ENCODE results near the gene LGR6. TPM values are rescaled to one million over a fixed set of nuclear protein-coding genes. Genes with fewer than 3 reads are reported as not detected.

The LGR6 gene
- total and polyA plus RNA-seq, 2 of the 8 experiments (the other 6 are each of a cell fraction or from before 2014, with no cell fraction given) = 0.50 to 1.0 TPM

DNA sequence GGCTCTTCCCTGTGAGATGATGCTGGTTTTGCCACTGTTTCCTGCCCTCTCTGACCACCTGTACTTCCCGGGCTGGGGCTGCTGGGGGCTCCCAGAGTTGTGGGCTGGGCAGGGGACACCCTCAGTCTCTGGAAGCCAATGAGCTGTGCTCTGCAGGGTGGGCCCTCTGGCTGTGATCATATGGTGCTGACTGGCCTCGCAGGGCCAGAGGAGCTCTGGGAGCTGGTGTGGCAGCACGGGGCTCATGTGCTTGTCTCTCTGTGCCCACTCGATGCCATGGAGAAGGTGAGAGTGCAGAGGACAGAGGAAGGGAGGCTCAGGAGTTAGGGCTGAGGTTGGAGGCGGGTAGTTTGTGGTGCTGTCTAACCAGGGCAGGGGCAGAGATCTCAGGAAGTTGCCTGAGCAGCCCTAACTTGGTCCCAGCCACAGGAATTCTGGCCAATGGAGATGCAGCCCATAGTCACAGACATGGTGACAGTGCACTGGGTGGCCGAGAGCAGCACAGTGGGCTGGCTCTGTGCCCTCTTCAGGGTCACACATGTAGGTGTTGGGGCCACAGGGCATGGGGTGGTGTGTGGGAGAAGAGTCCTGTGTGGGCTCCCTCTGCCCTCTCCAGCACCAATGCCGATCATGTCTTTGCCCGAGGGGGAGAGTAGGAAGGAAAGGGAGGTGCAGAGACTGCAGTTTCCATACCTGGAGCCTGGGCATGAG, 5.7 kb upstream of the LGR6 start:
- DNase-seq (ENCODE audit: low read depth in 1 of 2, low spot score in 2 of 2) = no peak
- Histone ChIP-seq H3K4ac (replicated peaks; ENCODE audit: insufficient read length, low read depth, low read length) (no peak overlapping the region), H3K23ac (ENCODE audit: insufficient read length) (no peak overlapping the region), H2BK15ac (ENCODE audit: low read length) (no peak overlapping the region), H3K14ac (ENCODE audit: insufficient read length) (no peak overlapping the region), H3K9ac (replicated peaks in 1 of 4; ENCODE audit: extremely low read depth in 1 of 4, low read depth in 3 of 4, low read length in 3 of 4) (no peak overlapping the region; a peak in 1 of 7 replicates), H4K91ac (replicated peaks; ENCODE audit: insufficient read length, low read length) (no peak overlapping the region), H4K5ac (ENCODE audit: insufficient read length, low read depth, low read length) (no peak overlapping the region), H2BK12ac (ENCODE audit: low read depth, low read length) (no peak overlapping the region), H3K56ac (replicated peaks; ENCODE audit: insufficient read length, low read depth, low read length) (no peak overlapping the region), H3K18ac (ENCODE audit: extremely low read depth, low read length) (no peak overlapping the region), H2BK20ac (ENCODE audit: low read length) (no peak overlapping the region), H4K8ac (ENCODE audit: extremely low read depth, insufficient read depth, low read length) (no peak overlapping the region; the same call in 1 of the 2 replicates), H2BK5ac (ENCODE audit: low read depth, low read length) (no peak overlapping the region), H3K79me2 (ENCODE audit: control insufficient read depth in 1 of 2, insufficient read depth in 2 of 2, low read length in 2 of 2) (no peaks in the 10 kb centered on the region), H2AFZ (ENCODE audit: low read length) (no peak overlapping the region), H3K4me3 (ENCODE audit: extremely low read depth in 1 of 4, insufficient read depth in 2 of 4, low read depth in 3 of 4, low read length in 4 of 4) (no peak overlapping the region), H3K36me3 (ENCODE audit: control insufficient read depth in 2 of 4, insufficient read depth in 4 of 4, low read length in 3 of 4) (no peaks in the 10 kb centered on the region), H3K23me2 (ENCODE audit: low read depth, low read length) (no peaks in the 10 kb centered on the region; the same call in 1 of the 2 replicates), H3K4me1 (replicated peaks in 1 of 4; ENCODE audit: control insufficient read depth in 3 of 4, insufficient read depth in 4 of 4, low read length in 3 of 4) (peaks cover 0 to 6% (median 4%) of the 10 kb centered on the region in 4 experiments; a peak in 5 of 7 replicates), H3K9me3 (ENCODE audit: insufficient read depth in 2 of 2, low read depth in 1 of 2, low read length in 1 of 2) (no peaks in the 10 kb centered on the region), H3K27ac (ENCODE audit: low read depth, low read length) (no peak overlapping the region), H3K27me3 (replicated peaks in 1 of 4; ENCODE audit: control insufficient read depth in 3 of 4, extremely low read depth in 1 of 4, insufficient read depth in 3 of 4, low read length in 3 of 4) (peaks cover 0 to under 1% (median under 1%) of the 10 kb centered on the region in 4 experiments; a peak in 4 of 7 replicates), H3K79me1 (ENCODE audit: low read depth, low read length) (no peaks in the 10 kb centered on the region), H2BK120ac (replicated peaks; ENCODE audit: low read depth, low read length) (no peak overlapping the region), H3K4me2 (ENCODE audit: insufficient read depth in 1 of 2, low read depth in 2 of 2, low read length in 2 of 2) (no peak overlapping the region), H2AK5ac (ENCODE audit: low read depth, low read length) (no peak overlapping the region), H4K20me1 (replicated peaks in 1 of 2; ENCODE audit: control insufficient read depth in 1 of 2, insufficient read depth in 2 of 2, low read length in 2 of 2) (no peaks in the 10 kb centered on the region)
- FAIRE-seq = no peak
- POLR2A ChIA-PET (ENCODE audit: partially characterized antibody) = no interaction called here
- CTCF ChIA-PET (ENCODE audit: partially characterized antibody) = interaction anchor here (0.6 to 8.2 kb wide), 18 partner anchors 7 to 532 kb away, joined by 3 to 107 read pairs (median 12); partner anchors contain the start of gene LGR6
- 81% methylated on average over 8 of the region's 8 CpGs; no CpG with 5 or more reads in 1 of the 2 experiments for WGBS, 2 experiments (ENCODE audit: extremely low coverage in 1 of 2, insufficient coverage in 1 of 2, insufficient read length in 1 of 2, insufficient replicate concordance in 2 of 2, low coverage in 1 of 2, low lambda C conversion rate in 2 of 2, missing lambda C conversion rate in 1 of 2)
- TF ChIP-seq ZNF274 (IDR thresholded peaks at IDR 0.05; ENCODE audit: borderline replicate concordance, extremely low read depth, low read length) (no peak), KDM5A (IDR thresholded peaks at IDR 0.05; ENCODE audit: low read length) (no peak), EP300 (IDR thresholded peaks at IDR 0.05; ENCODE audit: borderline replicate concordance in 1 of 2, low read depth in 2 of 2, low read length in 2 of 2) (no peak), RAD21 (IDR thresholded peaks at IDR 0.05 in 1 of 2, conservative IDR thresholded peaks at IDR 0.05 in 1 of 2; ENCODE audit: low read depth in 2 of 2, low read length in 2 of 2) (no peak), EZH2 (IDR thresholded peaks at IDR 0.05; ENCODE audit: low read depth, low read length, severe bottlenecking) (no peak), CHD2 (IDR thresholded peaks at IDR 0.05; ENCODE audit: low read length) (no peak), SIRT6 (IDR thresholded peaks at IDR 0.05; ENCODE audit: low read length) (no peak), JUN (IDR thresholded peaks at IDR 0.05; ENCODE audit: low read depth, low read length) (no peak), RFX5 (IDR thresholded peaks at IDR 0.05; ENCODE audit: borderline replicate concordance, low read depth, low read length) (no peak), CBX8 (IDR thresholded peaks at IDR 0.05; ENCODE audit: borderline replicate concordance, low read depth, low read length) (no peak), GABPA (IDR thresholded peaks at IDR 0.05; ENCODE audit: borderline replicate concordance, insufficient read depth, low read length) (no peak), NRF1 (IDR thresholded peaks at IDR 0.05; ENCODE audit: low read depth, low read length) (no peak)
